SU-DHL-6 (cell line): ENCODE results near the gene TH.

Source experiments
- EZH2phosphoT487 ChIP-seq: fragments of 200-600 bp; sonication (generic), shearing (Covaris generic); conservative IDR thresholded peaks from 2 replicates; pipeline ENCODE4 v1.6.1; 2018; ENCODE audit warnings: mild to moderate bottlenecking, antibody characterized with exemption, low read length, moderate library complexity, mixed read lengths
- TF ChIP-seq, protein P1 (sequence below): fragments of 200-600 bp; sonication (generic); IDR thresholded peaks from one replicate; pipeline ENCODE4 v1.5.1; 2017; ENCODE audit warnings: antibody characterized with exemption, mild to moderate bottlenecking, low read length, moderate library complexity; ENCODE audit not compliant: insufficient read depth, poor library complexity, severe bottlenecking

DNA sequence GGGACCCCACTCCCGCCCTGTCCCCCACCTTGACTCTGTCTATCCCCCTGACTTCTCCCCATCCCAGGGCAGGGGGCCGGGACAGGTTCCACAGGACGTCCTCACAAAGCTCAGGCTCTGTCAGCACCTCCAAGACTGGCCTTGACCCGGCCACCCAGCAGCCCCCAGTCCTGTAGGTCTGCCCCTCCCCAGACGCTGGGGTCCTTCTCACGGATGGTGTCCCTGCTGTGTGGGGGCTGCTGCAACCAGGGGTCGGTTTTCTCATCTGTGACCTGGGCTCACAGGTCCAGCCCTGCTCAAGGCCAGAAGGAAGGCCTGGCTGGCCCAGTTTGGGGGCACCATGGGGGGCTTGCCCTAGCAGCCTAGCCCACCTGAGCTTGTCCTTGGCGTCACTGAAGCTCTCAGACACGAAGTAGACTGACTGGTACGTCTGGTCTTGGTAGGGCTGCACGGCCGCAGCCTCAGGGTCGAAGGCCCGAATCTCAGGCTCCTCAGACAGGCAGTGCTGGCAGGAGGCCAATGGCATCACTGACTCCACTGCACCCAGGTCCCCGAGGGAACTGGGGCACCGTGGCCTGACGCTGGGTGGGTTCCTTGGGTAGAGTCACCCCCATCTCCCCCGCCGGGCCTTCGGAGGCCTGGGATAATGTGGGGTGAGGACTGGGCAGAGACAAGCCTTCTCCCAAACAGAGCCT, 6.6 kb downstream of the TH start:
- TF ChIP-seq, protein P1, sequence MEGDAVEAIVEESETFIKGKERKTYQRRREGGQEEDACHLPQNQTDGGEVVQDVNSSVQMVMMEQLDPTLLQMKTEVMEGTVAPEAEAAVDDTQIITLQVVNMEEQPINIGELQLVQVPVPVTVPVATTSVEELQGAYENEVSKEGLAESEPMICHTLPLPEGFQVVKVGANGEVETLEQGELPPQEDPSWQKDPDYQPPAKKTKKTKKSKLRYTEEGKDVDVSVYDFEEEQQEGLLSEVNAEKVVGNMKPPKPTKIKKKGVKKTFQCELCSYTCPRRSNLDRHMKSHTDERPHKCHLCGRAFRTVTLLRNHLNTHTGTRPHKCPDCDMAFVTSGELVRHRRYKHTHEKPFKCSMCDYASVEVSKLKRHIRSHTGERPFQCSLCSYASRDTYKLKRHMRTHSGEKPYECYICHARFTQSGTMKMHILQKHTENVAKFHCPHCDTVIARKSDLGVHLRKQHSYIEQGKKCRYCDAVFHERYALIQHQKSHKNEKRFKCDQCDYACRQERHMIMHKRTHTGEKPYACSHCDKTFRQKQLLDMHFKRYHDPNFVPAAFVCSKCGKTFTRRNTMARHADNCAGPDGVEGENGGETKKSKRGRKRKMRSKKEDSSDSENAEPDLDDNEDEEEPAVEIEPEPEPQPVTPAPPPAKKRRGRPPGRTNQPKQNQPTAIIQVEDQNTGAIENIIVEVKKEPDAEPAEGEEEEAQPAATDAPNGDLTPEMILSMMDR, result no peak
- no peak for TF ChIP-seq EZH2phosphoT487
